ENCODE results near the gene SLC1A2.
A peak's percentile ranks its signal among the peaks of the same experiment; 100 is the strongest.

SLC1A2 gene

GRCh38 chr11:35293699-35294098 is 125.7 kb downstream of the SLC1A2 start:
- DNase-seq = no peak

DNA sequence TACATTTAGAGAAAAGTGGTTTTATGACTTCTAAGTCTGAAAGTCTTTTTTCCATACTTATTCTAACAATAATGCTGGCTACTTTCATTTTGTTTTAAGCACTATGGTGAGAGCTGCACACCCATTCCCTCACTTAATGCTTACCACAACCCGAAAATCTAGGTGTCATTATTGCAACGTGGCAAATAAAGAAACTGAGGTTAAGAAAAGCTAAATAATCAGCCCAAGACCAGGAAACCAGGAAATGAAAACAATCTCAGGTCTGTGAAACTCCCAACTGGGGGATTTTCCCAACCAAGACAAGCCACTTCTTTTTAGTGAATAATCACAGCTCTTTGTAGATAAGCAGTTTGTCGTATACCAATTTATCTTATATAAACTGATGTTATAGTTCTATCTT is 126.3 kb downstream of the SLC1A2 start:
- DNase-seq = no peak

GRCh38 chr11:35292279-35292678 is 127.1 kb downstream of the SLC1A2 start:
- no peak for DNase-seq

DNA sequence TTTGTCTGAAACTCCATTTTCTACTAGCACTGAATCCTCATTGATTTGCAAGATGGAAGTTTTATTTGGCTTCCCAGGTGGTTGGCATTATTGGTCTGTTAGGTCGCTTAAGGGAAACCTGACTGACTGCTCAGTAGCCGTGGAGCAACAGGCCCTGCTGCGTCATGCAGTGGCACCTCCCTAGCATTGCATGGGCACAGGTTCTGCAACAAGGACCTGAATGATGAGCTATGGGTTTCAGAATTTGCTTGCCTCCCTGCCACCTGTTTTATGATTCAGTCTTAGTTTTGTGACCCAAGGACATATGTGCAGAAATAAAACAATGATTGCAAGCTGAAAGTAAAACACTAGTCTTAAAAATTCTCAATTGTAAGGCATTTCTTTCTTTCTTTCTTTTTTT is 128.5 kb downstream of the SLC1A2 start:
- DNase-seq = no peak

DNA sequence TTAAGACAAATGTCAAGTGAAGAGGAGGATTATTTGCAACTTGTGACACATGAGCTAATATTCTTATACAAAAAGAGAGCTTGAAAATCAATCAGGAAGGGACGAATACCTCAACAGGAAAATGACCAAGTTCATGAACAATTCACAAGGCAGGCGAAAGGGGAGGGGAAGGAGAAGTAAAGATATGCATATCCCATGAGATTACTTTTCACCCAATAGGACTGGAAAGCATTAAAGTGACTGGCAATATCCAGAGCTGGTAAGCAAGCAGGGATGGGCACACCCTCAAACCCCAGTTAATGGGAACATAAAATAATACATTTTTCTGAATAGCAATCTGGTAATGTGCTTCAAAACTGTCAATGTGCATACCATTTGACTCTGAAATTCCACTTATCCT is 129.5 kb downstream of the SLC1A2 start:
- DNase-seq = no peak

DNA sequence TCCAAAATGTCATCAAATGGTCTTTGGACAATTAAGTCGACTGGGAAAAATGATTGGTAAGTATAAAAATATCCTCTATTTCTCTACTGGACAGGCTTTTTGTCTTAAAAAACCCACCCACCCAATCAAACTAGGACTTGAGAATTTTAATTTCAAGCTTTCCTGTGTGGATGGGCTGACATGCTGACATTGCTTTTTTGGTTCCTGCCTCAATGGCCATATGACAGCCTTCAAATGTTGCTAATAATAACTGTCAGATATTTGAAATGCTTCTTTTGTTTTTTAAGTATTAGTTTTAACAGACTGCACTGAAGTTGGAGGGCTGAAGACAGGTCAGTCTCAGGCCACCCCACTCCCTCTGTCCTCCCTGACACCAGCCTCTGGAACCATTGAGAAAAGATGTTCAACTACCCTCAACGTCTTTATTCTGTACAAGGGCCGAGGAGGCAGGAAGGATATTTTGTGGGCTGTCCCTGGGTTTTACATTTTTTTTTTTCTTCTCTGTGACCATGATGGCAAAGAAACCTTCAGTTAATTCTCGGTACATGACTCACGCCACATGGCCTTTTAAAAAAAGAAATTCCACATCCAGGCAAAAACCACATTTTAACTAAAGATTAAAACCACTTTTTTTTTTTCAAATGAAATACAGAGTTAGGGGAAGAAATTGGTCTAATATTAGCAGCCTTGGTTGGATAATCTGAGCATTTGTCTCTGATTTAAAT is 130.4 kb downstream of the SLC1A2 start:
- no peak for DNase-seq

DNA sequence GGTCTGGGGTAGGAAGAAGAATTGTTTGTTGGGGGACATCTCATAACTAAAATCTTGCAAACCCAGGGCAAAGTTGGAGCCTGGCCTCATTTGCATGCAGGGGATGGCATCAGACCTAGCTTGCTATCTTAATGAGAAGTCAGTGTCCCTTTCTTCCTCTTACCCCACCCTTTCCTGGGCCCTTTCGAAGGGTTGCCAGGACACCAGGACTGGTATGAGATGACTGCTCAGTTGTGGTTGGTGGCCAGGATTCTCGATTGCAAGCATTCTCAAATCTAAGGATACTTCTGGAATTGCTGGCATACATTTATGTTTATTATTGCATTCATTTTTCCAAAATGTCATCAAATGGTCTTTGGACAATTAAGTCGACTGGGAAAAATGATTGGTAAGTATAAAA is 131.0 kb downstream of the SLC1A2 start:
- DNase-seq = no peak

- DNase-seq = no peak
These were observed 131.9 kb downstream of the SLC1A2 start for GRCh38 chr11:35287344-35287890.

GRCh38 chr11:35286126-35286525 is 133.2 kb downstream of the SLC1A2 start:
- DNase-seq = no peak

DNA sequence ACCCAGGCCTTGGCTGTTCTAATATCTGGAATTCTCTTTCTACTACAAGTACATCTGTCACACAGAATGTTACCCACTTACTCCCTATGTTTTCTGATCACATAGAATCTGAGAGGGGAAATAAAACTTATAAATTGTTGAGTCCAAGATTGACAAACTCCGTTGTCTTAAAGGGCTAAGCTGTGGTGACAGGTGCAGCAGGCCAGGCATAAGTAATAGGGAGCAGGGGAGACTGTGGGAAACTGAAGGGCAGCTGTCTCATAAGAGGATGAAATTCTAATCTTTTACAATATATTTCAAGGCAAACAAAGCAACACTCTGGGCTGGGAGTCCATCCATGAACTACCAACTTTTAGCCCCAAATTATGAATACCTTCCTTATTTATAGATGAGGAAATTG is 133.9 kb downstream of the SLC1A2 start:
- DNase-seq = no peak

DNA sequence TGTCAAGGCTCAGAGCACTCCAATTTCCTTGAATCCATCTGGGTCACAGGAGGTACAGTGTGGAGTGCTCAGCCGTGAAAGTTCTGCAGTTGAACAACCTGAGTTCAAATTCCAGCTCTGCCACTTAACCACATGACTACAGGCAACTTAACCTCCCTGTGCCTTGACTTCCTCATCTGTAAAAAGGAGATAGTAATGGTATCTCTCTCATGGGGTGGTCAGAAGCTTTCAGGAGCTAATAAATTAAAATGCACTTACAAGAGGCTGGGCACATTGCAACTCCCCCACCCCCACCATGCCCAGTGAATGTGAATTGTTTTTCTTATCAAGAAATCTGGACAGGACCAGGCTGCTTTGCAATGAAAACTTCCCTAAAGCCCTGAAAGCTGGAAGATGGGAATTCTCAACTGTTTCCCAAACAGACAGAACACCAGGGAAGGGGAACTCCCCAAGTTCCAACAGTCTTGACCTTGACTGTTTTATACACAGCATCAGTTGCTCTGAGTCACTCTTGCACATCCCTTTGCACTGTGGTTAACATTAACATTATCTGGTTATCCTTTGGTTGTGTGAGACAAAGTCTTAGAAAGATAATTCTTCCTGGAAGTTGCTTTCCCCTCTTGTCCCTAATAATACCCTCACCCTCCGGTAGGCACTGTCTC is 137.0 kb downstream of the SLC1A2 start:
- DNase-seq = no peak

DNA sequence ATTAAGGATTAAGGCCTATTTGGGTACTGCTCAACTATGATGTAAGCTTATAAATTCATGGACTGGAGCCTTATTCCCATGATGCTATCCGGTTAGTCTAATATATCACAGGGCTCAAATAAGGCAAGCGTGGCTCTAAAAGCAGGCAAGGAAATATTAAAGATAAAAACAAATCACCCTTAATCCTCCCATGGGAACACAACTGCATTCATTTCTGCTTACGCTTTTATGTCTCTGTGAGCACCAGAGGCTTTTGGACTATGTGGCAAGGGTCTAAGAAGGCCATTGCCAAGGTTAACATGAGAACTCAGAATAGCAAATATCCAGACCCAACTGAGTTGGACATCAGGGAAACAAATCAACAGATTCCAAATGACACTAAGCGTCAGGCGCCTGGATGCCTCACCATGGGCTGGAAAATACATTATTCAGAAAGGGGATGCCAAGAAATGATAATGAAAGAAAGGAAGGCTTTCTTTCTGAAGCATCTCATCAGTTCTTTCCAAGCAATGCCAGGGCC is 138.1 kb downstream of the SLC1A2 start:
- DNase-seq = no peak

- no peak for DNase-seq
These were observed 138.6 kb downstream of the SLC1A2 start for GRCh38 chr11:35280727-35281126.

DNA sequence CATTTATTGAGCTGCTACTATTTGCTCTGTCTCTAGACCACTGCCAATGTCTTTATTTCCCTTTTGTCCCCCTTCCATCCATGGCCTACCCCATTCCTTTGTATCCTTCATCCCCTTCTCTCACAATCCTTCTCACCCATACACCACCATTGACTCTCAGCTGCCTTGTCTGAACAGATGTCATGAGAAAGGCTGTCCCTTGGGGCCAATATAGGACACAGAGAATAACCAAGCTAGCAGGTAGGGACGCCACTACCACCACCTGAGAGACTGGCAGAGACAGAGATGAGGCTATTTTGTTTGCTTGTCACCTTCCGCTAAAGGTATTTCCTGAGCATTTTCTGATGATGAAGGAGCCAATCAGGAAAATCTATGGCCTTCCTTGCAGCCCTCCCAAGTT is 141.5 kb downstream of the SLC1A2 start:
- no peak for DNase-seq

DNA sequence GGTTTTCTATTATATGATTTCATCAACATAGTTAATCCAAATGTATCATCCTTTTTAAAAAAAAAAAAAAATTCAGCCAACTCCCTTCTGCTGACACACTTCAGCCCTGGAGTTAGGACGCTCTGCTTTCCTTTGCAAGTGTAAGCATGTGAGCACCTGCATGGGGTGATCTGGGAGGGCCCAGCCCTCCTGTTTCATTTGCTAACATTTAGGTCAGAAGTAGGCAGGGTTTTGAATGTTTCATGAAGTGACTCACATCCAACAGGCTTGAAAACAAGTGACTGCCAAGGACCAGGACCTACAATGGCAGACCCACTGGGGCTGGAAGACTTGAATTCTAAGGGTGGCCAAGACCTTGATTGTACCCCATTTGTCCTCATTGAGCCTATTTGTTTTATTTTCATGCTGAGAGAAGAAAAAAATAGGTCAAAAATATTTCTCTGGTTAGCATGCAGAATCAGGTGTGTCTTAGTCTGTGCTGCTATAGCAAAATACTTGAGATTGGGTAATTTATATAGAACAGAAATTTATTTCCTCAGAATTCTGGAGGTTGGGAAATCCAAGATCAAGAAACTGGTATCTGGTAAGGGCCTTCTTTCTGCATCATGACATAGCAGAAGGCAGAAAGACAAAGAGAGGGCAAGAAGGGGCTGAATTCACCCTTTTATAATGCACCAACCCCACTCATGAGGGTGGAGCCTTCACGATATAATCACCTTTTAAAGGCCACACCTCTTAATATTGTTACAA is 142.8 kb downstream of the SLC1A2 start:
- DNase-seq = no peak

DNA sequence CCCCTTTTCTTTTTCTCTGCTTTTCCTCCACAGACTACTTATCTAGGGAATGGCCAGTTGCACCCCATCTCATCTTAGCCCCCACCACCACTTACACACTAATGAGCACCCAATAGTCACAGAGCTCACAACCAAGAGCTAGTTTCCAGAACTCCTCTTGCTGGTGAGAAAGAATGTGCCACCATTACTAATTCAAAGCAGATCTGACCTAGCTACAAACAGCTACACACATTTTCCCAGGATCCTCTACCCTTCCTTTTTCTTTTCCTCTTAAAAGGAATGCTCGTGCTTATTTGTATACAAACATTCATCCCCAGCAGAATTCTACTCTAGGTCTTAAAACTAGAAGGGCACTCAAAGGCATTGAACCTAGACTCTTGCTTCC is 143.6 kb downstream of the SLC1A2 start:
- DNase-seq = no peak

DNA sequence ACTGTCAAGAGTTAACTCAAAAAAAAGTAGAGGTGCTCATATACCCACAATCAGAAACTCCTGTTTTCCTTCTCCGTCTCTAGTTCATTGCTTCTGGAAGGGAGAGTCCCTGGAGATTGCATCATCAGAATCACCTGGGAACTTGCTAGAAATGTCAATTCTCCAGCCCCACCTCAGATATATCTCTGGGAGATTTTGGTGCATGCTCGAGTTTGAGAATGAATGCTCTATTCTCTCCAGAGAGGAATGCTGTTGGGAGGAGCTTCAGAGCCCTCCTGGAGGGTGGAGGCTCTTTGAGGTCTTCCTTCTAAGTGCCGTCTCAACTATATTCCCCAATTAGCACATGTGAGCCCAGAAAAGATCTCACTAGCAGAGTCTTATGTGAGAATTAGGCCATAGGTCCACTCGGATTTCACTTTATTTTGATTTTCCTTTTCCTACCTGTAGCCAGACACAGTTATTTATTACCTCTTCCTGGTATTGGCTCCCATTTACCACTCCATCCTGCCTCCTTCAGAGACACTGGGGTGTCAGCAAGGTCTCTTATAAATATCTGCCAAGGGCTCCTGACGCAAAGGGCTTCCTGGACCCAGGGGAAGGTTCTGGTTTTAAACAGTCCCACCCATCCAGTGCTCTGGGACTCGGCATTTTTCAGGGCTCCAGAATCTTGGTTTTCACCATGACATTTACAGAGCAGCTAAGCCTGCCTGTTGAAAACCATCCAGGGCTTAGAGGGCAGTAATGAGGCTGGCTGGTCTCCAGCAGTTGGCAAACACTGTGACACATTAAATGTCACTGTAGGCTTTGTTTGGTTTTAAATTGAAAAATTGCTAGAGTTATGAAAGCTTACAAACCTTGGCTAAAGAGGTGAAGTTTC is 144.2 kb downstream of the SLC1A2 start:
- DNase-seq = no peak

DNA sequence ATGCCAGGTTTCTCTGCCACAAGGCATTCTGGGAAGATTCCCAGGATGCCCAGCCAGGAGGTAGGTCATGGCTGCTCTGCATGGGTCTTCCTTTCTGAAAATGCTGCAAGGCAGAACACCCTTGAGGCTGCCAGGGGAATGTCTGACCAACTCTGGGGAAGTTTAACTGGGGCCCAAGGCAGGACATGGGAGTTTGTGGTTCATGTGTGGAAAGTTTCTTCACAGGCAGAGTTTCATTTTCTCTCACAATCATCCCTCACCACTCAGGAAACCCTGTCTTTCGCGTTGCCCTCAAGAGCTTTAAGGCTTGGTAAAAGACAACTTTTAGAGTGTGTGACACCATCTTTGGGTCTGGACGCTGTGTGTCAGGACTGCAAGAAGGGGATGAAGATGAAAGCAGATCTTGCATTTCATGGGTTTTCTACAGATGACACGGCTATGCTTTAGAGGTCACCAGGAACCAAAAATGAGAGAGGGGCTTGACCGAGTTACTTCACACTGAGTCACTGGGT is 146.9 kb downstream of the SLC1A2 start:
- peak; percentile 39 for DNase-seq

DNA sequence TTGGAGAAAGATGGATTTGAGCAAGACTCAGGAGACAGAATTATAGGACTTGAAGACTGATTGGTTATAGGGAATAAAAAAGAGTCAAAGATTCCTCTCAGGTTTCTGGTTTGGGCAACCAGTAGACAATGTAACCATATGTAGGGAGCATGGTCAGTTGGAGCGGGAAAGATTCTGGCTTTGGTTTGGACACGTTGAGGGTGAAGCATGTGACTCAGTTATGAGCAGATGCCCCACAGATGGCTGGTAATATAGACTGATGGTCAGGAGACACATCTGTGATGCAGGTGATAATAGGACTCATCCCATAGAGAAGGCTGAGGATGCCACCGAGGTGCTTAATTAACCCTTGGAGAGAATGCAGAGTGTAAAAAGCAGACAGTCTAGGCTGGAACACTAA is 148.3 kb downstream of the SLC1A2 start:
- DNase-seq = no peak

DNA sequence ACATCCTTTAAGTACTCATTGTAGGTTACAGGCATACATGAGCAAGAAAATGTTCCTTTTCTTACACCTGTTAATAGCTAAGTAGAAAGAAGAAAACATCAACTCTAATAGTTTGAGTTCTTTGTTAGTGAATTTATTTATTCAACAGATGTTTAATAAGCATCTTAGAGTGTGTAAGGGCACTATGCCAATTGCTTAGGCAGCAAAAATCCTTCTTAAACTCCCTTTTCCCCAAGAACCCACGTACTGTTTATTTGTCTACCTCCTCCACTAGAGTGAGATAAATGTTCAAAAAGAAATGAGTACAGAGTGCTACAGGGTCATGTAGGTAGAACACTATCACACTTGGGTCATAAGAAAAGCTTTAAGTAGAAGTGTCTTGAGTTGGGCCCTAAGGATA is 149.0 kb downstream of the SLC1A2 start:
- no peak for DNase-seq

DNA sequence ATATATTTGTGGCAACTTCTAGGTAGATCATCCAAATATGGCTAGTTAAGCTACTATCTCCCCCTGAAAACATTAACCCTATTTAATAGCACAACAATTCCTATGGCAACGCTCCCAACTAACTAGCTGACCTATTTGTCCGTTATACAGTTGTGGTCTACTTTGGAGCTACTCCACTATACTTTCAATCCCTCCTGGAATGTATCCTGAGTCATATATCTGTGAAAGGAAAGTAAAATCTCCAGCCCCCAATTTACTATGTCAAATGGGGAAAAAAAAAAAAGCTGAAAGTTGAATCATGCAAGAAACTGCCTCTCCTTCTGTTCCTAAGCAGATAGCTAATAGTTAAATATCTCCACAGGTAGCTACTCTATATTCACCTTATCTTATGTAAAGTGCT is 151.9 kb downstream of the SLC1A2 start:
- no peak for DNase-seq

GRCh38 chr11:35265755-35266454 is 153.5 kb downstream of the SLC1A2 start:
- no peak for DNase-seq
